ENCODE measurements around the gene MACF1. TPM values are rescaled to one million over a fixed set of nuclear protein-coding genes. Genes with fewer than 3 reads are reported as not detected.

The MACF1 gene
- total RNA-seq, 1 experiment from 2014 or later = 189 TPM

GRCh38 chr1:39196244-39197215, 8.0 kb upstream of the MACF1 start:
- Histone ChIP-seq H3K4me3 (no peak overlapping the region), H3F3A (ENCODE audit: insufficient read depth, low read depth) (peaks cover 38% of the 10 kb centered on the region)
- intact Hi-C loops (cut with micrococcal nuclease; ENCODE audit: unreplicated experiment) = no loop called here

GRCh38 chr1:39199593-39199992, 4.9 kb upstream of the MACF1 start:
- CTCF ChIA-PET = interaction anchor here (1.1 kb wide), 1 partner anchor 101 kb away, joined by 4 read pairs; no protein-coding TSS in a partner anchor
- no peaks in the 10 kb centered on the region for H3K9me3 ChIP-seq (ENCODE audit: insufficient read depth, low read depth)

More at GRCh38 chr1:39196244-39197215, 8.0 kb upstream of the MACF1 start:
- BruUV-seq (replicated peaks) = no TSS peak
- DNase-seq = no peak
- H3K79me2 ChIP-seq (ENCODE audit: low read depth) = peaks cover 44% of the 10 kb centered on the region
- H3K9me2 ChIP-seq (ENCODE audit: insufficient read depth) = no peaks in the 10 kb centered on the region
- ChIA-PET CTCF (no interaction called here), POLR2A (ENCODE audit: unreplicated experiment) (no interaction called here)
- no peaks in the 10 kb centered on the region for H3K36me3 ChIP-seq (ENCODE audit: low read depth)
- H3K27me3 ChIP-seq (ENCODE audit: insufficient read depth, low read depth) = no peaks in the 10 kb centered on the region
- H3K27ac ChIP-seq = 0 out of 2 replicates have a peak overlapping the region, but pooled peaks have one; percentile 29
- H3K4me1 ChIP-seq (replicated peaks; ENCODE audit: insufficient read depth) = peaks cover 47% of the 10 kb centered on the region
- H3K9me3 ChIP-seq (ENCODE audit: insufficient read depth, low read depth) = no peaks in the 10 kb centered on the region
- TF ChIP-seq EZH2 (IDR thresholded peaks at IDR 0.05; ENCODE audit: low read depth) = no peak
- TF ChIP-seq CTCF (conservative IDR thresholded peaks at IDR 0.05) = no peak
- no peaks in the 10 kb centered on the region; the same call in 1 of the 2 replicates for H4K20me1 ChIP-seq (ENCODE audit: insufficient read depth)
- H2AFZ ChIP-seq = no peak overlapping the region
- H3K4me2 ChIP-seq = peak overlapping the region; percentile 30; the same call in 1 of the 2 replicates

More at GRCh38 chr1:39199593-39199992, 4.9 kb upstream of the MACF1 start:
- no peak for DNase-seq
- intact Hi-C loops (cut with micrococcal nuclease; ENCODE audit: unreplicated experiment) = no loop called here
- Histone ChIP-seq H3K27ac (no peak overlapping the region), H4K20me1 (ENCODE audit: insufficient read depth) (peaks cover 6% of the 10 kb centered on the region), H3F3A (ENCODE audit: insufficient read depth, low read depth) (peaks cover 17% of the 10 kb centered on the region), H3K36me3 (ENCODE audit: low read depth) (no peaks in the 10 kb centered on the region), H3K79me2 (ENCODE audit: low read depth) (peaks cover 31% of the 10 kb centered on the region), H3K9me2 (ENCODE audit: insufficient read depth) (0 out of 2 replicates have a peak, but pooled peaks cover 2% of the 10 kb centered on the region), H3K4me1 (replicated peaks; ENCODE audit: insufficient read depth) (peaks cover 25% of the 10 kb centered on the region), H3K27me3 (ENCODE audit: insufficient read depth, low read depth) (no peaks in the 10 kb centered on the region), H2AFZ (no peak overlapping the region), H3K4me2 (no peak overlapping the region), H3K4me3 (no peak overlapping the region)
- TF ChIP-seq CTCF (conservative IDR thresholded peaks at IDR 0.05) (no peak), EZH2 (IDR thresholded peaks at IDR 0.05; ENCODE audit: low read depth) (no peak)
- POLR2A ChIA-PET (ENCODE audit: unreplicated experiment) = no interaction called here
- no TSS peak for BruUV-seq (replicated peaks)

All from PC-9 (cell line).